C4-2B (cell line): Measurements from ENCODE around the gene USP34.

Experiments used
- CTCF ChIP-seq: fragments of 450-650 bp; conservative IDR thresholded peaks from 2 replicates; pipeline ENCODE4 v1.5.1; 2017; ENCODE audit warnings: mild to moderate bottlenecking
- ZFX ChIP-seq: fragments of 450-650 bp; IDR thresholded peaks from 2 replicates; pipeline ENCODE4 v1.6.1; 2017

- TF ChIP-seq CTCF (no peak), ZFX (no peak)
Measured at GRCh38 chr2:61167579-61167978, 303.3 kb downstream of the USP34 start.
